ENCODE measurements around the gene ADAP2.
"Not testable (repeated sequence)": the region's sequence is repeated elsewhere in the genome, so short reads cannot be mapped to it uniquely, and the experiment has no call there.

Gene ADAP2, protein sequence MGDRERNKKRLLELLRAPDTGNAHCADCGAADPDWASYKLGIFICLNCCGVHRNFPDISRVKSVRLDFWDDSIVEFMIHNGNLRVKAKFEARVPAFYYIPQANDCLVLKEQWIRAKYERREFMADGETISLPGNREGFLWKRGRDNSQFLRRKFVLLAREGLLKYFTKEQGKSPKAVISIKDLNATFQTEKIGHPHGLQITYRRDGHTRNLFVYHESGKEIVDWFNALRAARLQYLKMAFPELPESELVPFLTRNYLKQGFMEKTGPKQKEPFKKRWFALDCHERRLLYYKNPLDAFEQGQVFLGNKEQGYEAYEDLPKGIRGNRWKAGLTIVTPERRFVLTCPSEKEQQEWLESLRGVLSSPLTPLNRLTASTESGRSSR

GRCh38 chr17:30921544-30922196 lies at the start of gene ADAP2:
ADAP2 (plus strand) TSS chr17:30921945; CDS start chr17:30922015, 70 bp downstream.
- DNase-seq, result no peak

DNA sequence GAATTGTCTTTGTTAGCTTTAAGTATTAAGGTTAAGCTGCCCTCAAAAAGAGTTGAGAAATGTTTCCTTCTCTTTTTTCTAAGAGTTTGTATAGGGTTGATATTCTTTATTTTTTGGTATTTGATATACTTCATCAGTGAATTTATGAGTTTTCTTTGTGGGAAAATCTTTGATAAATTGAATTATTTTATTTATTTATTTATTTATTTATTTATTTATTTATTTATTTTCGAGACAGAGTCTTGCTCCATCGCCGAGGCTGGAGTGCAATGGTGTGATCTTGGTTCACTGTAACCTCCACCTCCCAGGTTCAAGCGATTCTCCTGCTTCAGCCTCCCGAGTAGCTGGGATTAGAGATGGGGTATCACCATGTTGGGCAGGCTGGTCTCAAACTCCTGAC lies 35.6 kb upstream of the ADAP2 start:
- DNase-seq, result no peak

DNA sequence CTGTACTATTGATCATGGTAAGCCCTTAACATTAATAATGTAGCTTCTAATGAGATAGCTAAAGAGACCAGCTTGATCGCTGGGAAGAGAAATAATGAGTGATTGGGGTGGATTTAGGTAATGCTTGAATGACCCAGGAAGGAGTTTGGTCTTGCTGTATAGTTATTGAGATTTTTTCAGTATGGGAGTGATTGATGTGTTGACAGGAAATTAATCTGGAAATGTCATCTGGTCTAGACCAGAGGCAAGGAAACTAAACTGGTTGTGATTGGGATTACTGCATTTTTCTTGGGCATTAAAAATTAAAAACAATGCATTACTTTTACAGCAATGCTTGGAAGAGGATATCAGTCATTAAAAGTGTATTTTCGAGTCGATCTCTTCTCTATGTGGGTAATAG lies 27.5 kb upstream of the ADAP2 start:
- DNase-seq, result no peak

DNA sequence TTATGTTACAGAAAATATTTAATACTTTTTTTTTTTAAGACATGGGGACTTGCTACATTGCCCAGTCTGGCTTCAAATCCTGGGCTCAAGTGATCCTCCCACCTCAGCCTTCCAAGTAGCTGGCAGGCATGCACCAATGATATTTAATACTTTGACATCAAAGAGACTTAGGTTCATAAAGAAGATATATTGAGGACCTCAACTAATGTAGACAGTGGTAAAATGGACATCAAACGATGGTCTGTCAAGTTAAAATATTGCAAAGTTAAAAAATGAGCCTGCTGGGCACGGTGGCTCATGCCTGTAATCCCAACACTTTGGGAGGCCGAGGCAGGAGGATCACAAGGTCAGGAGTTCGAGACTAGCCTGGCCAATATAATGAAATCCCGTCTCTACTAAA lies 24.4 kb upstream of the ADAP2 start:
- DNase-seq, result no peak

DNA sequence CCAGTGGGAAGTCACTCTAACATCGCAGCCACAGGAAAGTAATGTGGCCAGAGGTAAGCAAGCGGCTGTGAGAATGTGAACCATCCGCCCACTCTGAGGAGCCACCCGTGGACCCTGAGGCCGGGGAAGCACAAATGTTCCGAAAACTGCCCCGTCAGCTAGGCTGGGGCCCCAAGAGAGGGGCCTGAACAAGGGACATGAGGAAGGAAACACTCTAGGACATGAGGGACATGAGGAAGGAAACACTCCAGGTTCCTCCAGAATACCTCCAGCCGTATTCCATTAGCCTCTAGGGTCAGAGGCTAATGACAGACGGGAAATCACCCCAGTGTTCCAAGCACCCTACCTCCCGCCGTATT lies 16.0 kb upstream of the ADAP2 start:
- DNase-seq, result no peak

DNA sequence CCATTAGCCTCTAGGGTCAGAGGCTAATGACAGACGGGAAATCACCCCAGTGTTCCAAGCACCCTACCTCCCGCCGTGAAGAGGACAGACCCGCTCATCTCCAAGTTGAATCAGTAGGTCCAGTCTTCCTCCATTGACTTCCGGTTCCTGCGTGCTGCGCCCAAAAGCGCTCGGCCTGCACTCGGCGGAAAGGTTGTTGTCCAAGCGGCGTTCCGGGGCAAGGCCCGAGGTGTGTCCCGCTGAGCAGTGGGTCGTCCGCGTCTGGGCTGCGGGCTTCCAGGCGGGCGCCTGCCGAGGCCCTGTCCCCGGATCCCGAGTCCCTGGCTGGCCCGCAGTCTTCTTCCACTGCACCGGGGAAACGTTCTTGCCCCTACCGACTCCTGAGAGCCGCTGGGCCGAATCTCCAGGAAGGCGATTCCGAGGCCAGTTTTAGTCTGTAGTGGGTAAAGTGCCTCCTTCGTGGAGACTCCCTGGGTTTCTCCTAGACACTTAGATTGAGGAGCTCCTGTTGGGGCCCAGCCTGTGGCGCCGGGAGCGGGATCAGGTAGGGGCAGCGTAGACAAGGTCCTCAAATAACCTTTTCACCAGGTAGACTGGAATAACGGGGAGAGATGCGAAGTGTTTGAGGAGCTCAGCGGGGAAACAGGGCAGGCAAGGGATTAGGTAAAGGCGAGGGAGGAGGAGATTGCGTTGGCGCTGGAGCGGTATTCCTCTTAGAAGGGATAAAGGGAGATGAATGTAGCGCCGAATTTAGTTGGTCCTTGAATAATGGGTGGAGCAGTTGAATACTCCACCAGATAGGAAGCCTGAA lies 15.4 kb upstream of the ADAP2 start, which contains the start of gene TEFM:
TEFM (minus strand) TSS at position 138 of the 811 bp plus-strand sequence; CDS start at position 98, 40 bp downstream.
- DNase-seq, result peak; percentile 64 to 79 (median 72)

- no peak for DNase-seq
These were observed 12.9 kb upstream of the ADAP2 start for GRCh38 chr17:30908717-30909420.

GRCh38 chr17:30910151-30910550 lies 11.6 kb upstream of the ADAP2 start:
- not testable (repeated sequence) for DNase-seq

- DNase-seq, result no peak
These were observed 7.8 kb upstream of the ADAP2 start for GRCh38 chr17:30913955-30914354.

- no peak for DNase-seq
These were observed 5.7 kb upstream of the ADAP2 start for GRCh38 chr17:30915833-30916611.

DNA sequence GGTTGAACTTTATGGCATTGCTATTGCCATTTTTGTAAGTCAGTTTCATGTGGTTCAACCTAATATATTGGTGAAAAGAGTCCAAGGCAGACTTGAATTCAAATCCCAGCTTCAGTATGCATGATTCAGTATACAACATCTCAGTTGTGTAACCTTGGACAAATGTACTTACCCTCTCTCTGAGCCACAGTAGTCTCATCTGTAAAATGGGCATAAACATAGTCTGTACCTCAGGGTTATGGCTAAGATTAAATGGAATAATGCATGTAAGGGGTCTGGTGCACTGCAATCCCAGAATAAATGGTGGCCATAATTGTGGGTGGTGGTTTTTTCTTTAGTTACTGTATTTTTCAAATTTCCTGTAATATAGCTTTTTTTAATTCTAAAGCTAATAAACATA lies 4.7 kb upstream of the ADAP2 start:
- DNase-seq, result no peak

DNA sequence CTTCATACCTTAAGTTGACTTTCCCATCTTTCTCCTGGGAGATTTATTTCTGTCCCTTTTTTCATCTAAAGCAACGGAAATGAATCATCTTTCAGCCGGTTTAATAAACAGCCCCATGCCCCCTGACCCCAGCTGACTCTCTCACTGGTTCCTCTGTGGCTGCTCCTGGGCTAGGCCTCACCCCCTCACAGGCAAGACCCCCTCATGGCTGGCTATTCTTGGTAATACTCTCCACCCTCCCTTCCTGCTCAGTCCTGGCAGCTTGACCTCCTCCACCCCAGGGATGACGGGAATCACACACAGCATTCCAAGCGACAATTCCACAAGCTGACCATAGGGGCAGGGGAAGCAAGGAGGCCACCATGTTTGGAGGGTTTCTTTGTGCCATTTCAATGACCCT lies 1.5 kb upstream of the ADAP2 start:
- DNase-seq, result no peak

GRCh38 chr17:30920683-30921543 lies 832 bp upstream of the ADAP2 start:
- no peak for DNase-seq

DNA sequence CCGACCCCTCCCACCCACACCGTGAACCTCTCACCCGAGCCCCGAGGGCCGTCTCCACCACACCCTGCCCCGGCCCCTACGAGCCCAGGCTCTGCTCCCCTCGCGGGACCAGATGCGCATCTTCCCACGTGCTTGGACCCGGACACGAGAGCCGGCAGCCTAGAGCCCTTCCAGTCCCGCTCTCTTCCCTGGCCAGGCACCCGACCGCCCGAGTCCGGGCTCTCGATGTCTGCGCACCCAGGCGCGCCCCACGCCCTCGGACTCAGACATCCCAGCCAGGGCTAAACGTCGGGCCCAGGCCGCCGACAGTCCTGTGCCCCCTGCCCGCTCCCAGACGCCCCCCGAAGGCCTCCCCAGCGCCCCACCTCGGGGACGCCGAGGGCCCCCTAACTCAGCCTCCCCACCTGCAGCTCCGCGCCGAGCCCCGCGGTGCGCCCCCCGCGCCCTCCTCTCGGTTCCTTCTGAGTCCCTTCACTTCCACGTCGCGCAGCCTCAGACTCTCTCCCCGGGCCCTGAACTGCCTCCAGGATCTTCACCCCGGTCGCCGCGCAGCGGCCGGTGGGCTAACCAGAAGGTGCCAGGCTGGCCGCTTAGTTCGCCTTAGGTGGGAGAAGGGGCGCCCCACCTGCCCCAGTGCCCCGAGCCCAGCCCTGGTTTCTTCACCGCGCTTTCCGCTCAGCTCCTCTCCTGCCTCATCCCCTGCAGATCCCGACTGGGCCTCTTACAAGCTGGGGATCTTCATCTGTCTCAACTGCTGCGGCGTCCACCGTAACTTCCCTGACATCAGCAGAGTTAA lies 688 bp downstream of the ADAP2 start:
- no peak for DNase-seq

DNA sequence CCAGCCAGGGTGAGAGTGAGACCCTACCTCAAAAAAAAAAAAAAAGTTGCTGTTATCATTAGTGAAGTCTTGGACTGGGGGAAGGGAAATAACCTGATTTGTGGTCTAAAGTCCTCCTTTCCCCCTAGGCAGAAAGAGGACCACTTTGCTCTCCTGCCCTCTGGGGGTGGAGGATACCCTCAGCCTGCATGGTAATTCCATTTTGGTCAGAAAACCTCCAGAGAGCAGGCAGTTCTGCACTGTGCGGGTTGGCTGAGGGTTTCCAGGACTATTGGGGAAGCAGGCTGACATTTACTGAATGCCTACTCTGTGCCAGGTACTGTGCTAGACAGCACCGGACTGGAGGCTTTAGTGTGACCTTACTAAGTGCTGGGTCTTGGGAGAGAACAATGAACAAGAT lies 2.6 kb downstream of the ADAP2 start:
- no peak for DNase-seq

GRCh38 chr17:30926516-30926915 lies 4.8 kb downstream of the ADAP2 start:
- DNase-seq, result no peak

DNA sequence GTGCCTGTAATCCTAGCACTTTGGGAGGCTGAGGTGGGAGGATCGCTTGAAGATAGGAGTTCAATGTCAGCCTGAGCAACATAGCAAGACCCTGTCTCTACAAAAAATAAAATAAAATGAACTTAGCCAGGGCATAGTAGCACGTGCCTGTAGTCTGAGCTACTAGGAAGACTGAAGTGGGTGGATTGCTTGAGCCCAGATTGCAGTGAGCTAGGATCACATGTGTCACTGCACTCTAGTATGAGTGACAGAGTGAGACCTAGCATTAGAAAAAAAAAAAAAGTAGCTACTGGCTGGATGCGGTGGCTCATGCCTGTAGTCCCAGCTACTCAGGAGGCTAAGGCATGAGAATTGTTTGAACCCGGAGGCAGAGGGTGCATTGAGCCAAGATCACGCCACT lies 6.0 kb downstream of the ADAP2 start:
- no peak for DNase-seq

DNA sequence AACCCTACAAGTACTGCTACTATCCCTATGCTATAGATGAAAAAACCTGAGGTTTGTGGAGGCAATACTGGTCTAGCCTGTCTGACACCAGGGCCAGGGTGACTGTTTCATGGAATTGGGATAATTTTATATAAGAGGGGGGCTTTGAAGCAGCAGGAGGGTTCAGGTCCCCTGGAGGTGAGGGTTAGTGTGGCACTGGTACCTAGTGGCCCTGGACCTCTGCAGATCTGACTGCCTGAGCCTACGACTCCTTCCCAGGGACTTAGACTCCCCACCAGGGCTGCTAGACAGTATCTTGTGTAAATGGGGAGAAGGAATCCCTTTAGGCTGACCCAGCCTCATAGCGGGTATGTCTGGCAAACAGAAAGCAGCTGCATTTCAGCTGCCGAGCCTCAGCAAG lies 6.8 kb downstream of the ADAP2 start:
- DNase-seq, result no peak

GRCh38 chr17:30929081-30929633 lies 7.4 kb downstream of the ADAP2 start:
- DNase-seq, result no peak

- DNase-seq, result not testable (repeated sequence)
These were observed 8.1 kb downstream of the ADAP2 start for GRCh38 chr17:30929861-30930260.
